GM12878 (cell line): ENCODE results near the gene PGR. TPM values are rescaled to one million over a fixed set of nuclear protein-coding genes. Genes with fewer than 3 reads are reported as not detected.

Experiments used
- ATAC-seq: fragments of 200-7000 bp; cut with Tn5 transposase; 3 replicates; pipeline ENCODE4 v1.9.1; 2020; ENCODE audit warnings: mild to moderate bottlenecking, moderate library complexity
- BruUV-seq: library from RNA; stranded (reverse); fragments of 400-500 nt; replicated peaks from 2 replicates; lab custom pipeline; 2021; lab: Mats Ljungman, UMichigan
- CTCF ChIA-PET: fragments of 300-600 bp; sonication (Branson Sonifier 250); formaldehyde crosslinking; extraction: SDS; loops from one replicate; lab custom pipeline; 2021; ENCODE audit warnings: inconsistent platforms; lab: Yijun Ruan, JAX
- POLR2A ChIA-PET: fragments of 350-600 bp; formaldehyde crosslinking; extraction: SDS; loops from one replicate; lab custom pipeline; 2021; ENCODE audit warnings: inconsistent platforms; lab: Charles Lee
- RAD21 ChIA-PET: fragments of 300-600 bp; sonication (Branson Sonifier 250); formaldehyde crosslinking; loops from one replicate; lab custom pipeline; 2023; ENCODE audit warnings: antibody characterized with exemption; ENCODE audit not compliant: unreplicated experiment; lab: Charles Lee
- SMC1A ChIA-PET: fragments of 300-600 bp; sonication (Branson Sonifier 250); formaldehyde crosslinking; loops from one replicate; lab custom pipeline; 2023; ENCODE audit not compliant: unreplicated experiment, uncharacterized antibody; lab: Charles Lee
- DNase-seq: peaks from one replicate; pipeline ENCODE4 v3.0.0-alpha.2; 2011; ENCODE audit warnings: low read depth, low spot score
- FAIRE-seq: peaks from 3 replicates; lab custom pipeline; 2011; peaks lifted over from hg19 to GRCh38; lab: Jason Lieb, UNC
- H2AFZ ChIP-seq: 2 replicates; pipeline ENCODE4 v1.6.0; 2011; ENCODE audit warnings: low read depth, low read length, control low read depth; ENCODE audit not compliant: control insufficient read depth
- H3K27ac ChIP-seq: 2 replicates; pipeline ENCODE4 v1.5.1; 2011; ENCODE audit warnings: control low read depth; ENCODE audit not compliant: control insufficient read depth, insufficient read depth
- H3K27me3 ChIP-seq, 2 experiments: replicated peaks in 1 of 2; 2 replicates each; pipeline versions ENCODE4 v1.6.0 to v1.6.1; 2011; ENCODE audit warnings: low read length in 1 of 2; ENCODE audit not compliant: control insufficient read depth in 2 of 2, insufficient read depth in 2 of 2
- H3K36me3 ChIP-seq, 2 experiments: 2 replicates each; pipeline ENCODE4 v1.5.1; 2011; ENCODE audit warnings: low read length in 1 of 2; ENCODE audit not compliant: control insufficient read depth in 2 of 2, insufficient read depth in 2 of 2
- H3K4me1 ChIP-seq: 2 replicates; pipeline ENCODE4 v1.6.1; 2011; ENCODE audit warnings: mild to moderate bottlenecking, low read length, moderate library complexity, mixed read lengths; ENCODE audit not compliant: control insufficient read depth, insufficient read depth
- H3K4me2 ChIP-seq: 2 replicates; pipeline ENCODE4 v1.6.0; 2011; ENCODE audit warnings: control low read depth; ENCODE audit not compliant: control insufficient read depth, insufficient read depth
- H3K4me3 ChIP-seq: fragments of 200-600 bp; sonication (generic); 2 replicates; pipeline ENCODE4 v1.5.1; 2016
- H3K79me2 ChIP-seq: 2 replicates; pipeline ENCODE4 v1.6.0; 2011; ENCODE audit warnings: low read length; ENCODE audit not compliant: control insufficient read depth, insufficient read depth
- H3K9ac ChIP-seq: 2 replicates; pipeline ENCODE4 v1.8.0; 2011; ENCODE audit warnings: low read length, control low read depth, mixed read lengths; ENCODE audit not compliant: control insufficient read depth, insufficient read depth
- H3K9me3 ChIP-seq: replicated peaks from 3 replicates; pipeline ENCODE4 v1.5.1; 2011; ENCODE audit warnings: mild to moderate bottlenecking, low read length; ENCODE audit not compliant: control insufficient read depth, insufficient read depth
- H4K20me1 ChIP-seq: 2 replicates; pipeline ENCODE4 v1.6.0; 2011; ENCODE audit not compliant: control insufficient read depth, insufficient read depth
- BCL11A ChIP-seq: IDR thresholded peaks from 2 replicates; pipeline ENCODE4 v1.6.1; 2011; ENCODE audit warnings: low read depth, low read length
- CBX5 ChIP-seq: sonication (generic); IDR thresholded peaks from 2 replicates; pipeline ENCODE4 v1.6.1; 2016; ENCODE audit warnings: low read depth, moderate library complexity, mild to moderate bottlenecking, inconsistent platforms
- ESRRA ChIP-seq: IDR thresholded peaks from 2 replicates; pipeline ENCODE4 v1.6.1; 2012; ENCODE audit warnings: mild to moderate bottlenecking, low read length, improper control_type of control experiment
- EZH2 ChIP-seq: IDR thresholded peaks from 2 replicates; pipeline ENCODE4 v1.6.1; 2012; ENCODE audit warnings: low read depth, mild to moderate bottlenecking, control low read depth, inconsistent platforms, low read length, borderline replicate concordance; ENCODE audit not compliant: control insufficient read depth
- HSF1 ChIP-seq: fragments of 150-350 bp; IDR thresholded peaks from 2 replicates; pipeline ENCODE4 v1.6.1; 2014; ENCODE audit warnings: mild to moderate bottlenecking, low read depth, low read length
- IRF3 ChIP-seq: fragments of 450-650 bp; IDR thresholded peaks from 2 replicates; pipeline ENCODE4 v1.6.1; 2014; ENCODE audit warnings: mild to moderate bottlenecking
- MEF2B ChIP-seq: fragments of 450-650 bp; IDR thresholded peaks from 2 replicates; pipeline ENCODE4 v1.6.1; 2018; ENCODE audit warnings: mild to moderate bottlenecking, moderate library complexity; ENCODE audit not compliant: partially characterized antibody, poor library complexity, severe bottlenecking
- NR2F1 ChIP-seq: fragments of 450-650 bp; conservative IDR thresholded peaks from 2 replicates; pipeline ENCODE4 v1.6.1; 2017; ENCODE audit warnings: mild to moderate bottlenecking
- RFX5 ChIP-seq: IDR thresholded peaks from 2 replicates; pipeline ENCODE4 v1.6.1; 2011; ENCODE audit warnings: low read depth, low read length, improper control_type of control experiment
- SIN3A ChIP-seq: IDR thresholded peaks from 2 replicates; pipeline ENCODE4 v1.6.1; 2012; ENCODE audit warnings: low read depth, low read length, improper control_type of control experiment
- SKIL ChIP-seq: fragments of 450-650 bp; IDR thresholded peaks from 2 replicates; pipeline ENCODE4 v1.6.1; 2017; ENCODE audit warnings: mild to moderate bottlenecking, low read depth, inconsistent platforms; ENCODE audit not compliant: poor library complexity, severe bottlenecking
- SUZ12 ChIP-seq: fragments of 200-600 bp; sonication (generic); IDR thresholded peaks from one replicate; pipeline ENCODE4 v1.6.1; 2018; ENCODE audit warnings: antibody characterized with exemption, mild to moderate bottlenecking; ENCODE audit not compliant: unreplicated experiment
- ZBED1 ChIP-seq: IDR thresholded peaks from 2 replicates; pipeline ENCODE4 v1.6.1; 2016; ENCODE audit warnings: borderline replicate concordance
- WGBS: methylation state at CpG from one replicate; pipeline ENCODE4 v1.1.6; 2016; ENCODE audit warnings: low lambda C conversion rate; ENCODE audit not compliant: insufficient replicate concordance, insufficient coverage; ENCODE audit errors: missing lambda C conversion rate; 5-methylcytosine and 5-hydroxymethylcytosine counted together
- in situ Hi-C: fragments of 300-500 bp; cut with MboI; formaldehyde crosslinking; loops from 9 replicates; pipeline ENCODE4 v1.14.3; 2018; ENCODE audit warnings: mixed read lengths
- intact Hi-C: fragments of 100-400 bp; cut with micrococcal nuclease; formaldehyde crosslinking; loops from one replicate; pipeline ENCODE4 v1.14.2; 2022; ENCODE audit not compliant: unreplicated experiment
- polyA plus RNA-seq, 11 experiments: library from polyadenylated mRNA; depleted of rRNA in 4 of 11; unstranded in 6 of 11; stranded (reverse) in 5 of 11; fragments of >200 nt; fragmentation: Nextera tagmentation in 4 of 11; fragmentation: Illumina TruSeq in 1 of 11; extraction: Ambion mirVana in 4 of 11; extraction: Trizol in 1 of 11; gene quantifications; 1 replicate in 1 of 11; 2 replicates in 10 of 11; pipeline versions ENCODE4 v1.2.1 to v1.2.3, GENCODE V29; 2011 to 2016; ENCODE audit warnings: inconsistent platforms in 2 of 11, missing spikeins in 2 of 11, low read depth in 1 of 11
- total RNA-seq, 4 experiments: library from RNA; depleted of rRNA in 3 of 4; stranded (reverse); fragments of >200 nt in 3 of 4; fragmentation: Illumina TruSeq in 1 of 4; extraction: Trizol in 1 of 4; gene quantifications; 2 replicates each; pipeline versions ENCODE4 v1.2.1 to v1.2.3, GENCODE V29; 2013 to 2021

PGR gene
- total and polyA plus RNA-seq, 10 of the 15 experiments (the other 5 are each of a cell fraction or from before 2014, with no cell fraction given): 0.01 TPM; not detected in 9

GRCh38 chr11:101176381-101176780 lies 46.8 kb upstream of the PGR start:
- TF ChIP-seq MEF2B (no peak), ESRRA (no peak), SIN3A (no peak), IRF3 (no peak), RFX5 (no peak)
- Histone ChIP-seq H3K27ac (no peak overlapping the region), H4K20me1 (no peaks in the 10 kb centered on the region), H3K79me2 (no peaks in the 10 kb centered on the region), H2AFZ (no peak overlapping the region), H3K4me1 (no peaks in the 10 kb centered on the region), H3K27me3 (no peaks in the 10 kb centered on the region), H3K9ac (no peak overlapping the region), H3K36me3 (no peaks in the 10 kb centered on the region), H3K4me3 (no peak overlapping the region), H3K4me2 (no peak overlapping the region), H3K9me3 (no peaks in the 10 kb centered on the region)
- intact Hi-C loops: no loop called here
- FAIRE-seq: no peak
- ChIA-PET POLR2A (no interaction called here), RAD21 (no interaction called here), SMC1A (no interaction called here), CTCF (no interaction called here)
- ATAC-seq: no peak
- DNase-seq: no peak
- no TSS peak for BruUV-seq
- in situ Hi-C loops: no loop called here
- 3% methylated on average over 3 of the region's 3 CpGs for WGBS

- ChIA-PET RAD21 (no interaction called here), SMC1A (no interaction called here), CTCF (no interaction called here), POLR2A (no interaction called here)
- intact Hi-C loops (no loop called here), in situ Hi-C loops (no loop called here)
- Histone ChIP-seq H3K4me1 (no peaks in the 10 kb centered on the region), H3K4me3 (no peak overlapping the region), H3K9ac (no peak overlapping the region), H3K36me3 (no peaks in the 10 kb centered on the region), H3K4me2 (no peak overlapping the region), H2AFZ (no peak overlapping the region), H3K9me3 (no peaks in the 10 kb centered on the region), H3K27ac (no peak overlapping the region), H3K27me3 (no peaks in the 10 kb centered on the region), H4K20me1 (no peaks in the 10 kb centered on the region), H3K79me2 (no peaks in the 10 kb centered on the region)
- 2% methylated on average over 2 of the region's 2 CpGs for WGBS
- FAIRE-seq (no peak), ATAC-seq (no peak), DNase-seq (no peak)
- no TSS peak for BruUV-seq
- no peak for TF ChIP-seq HSF1
- TF ChIP-seq SKIL: no peak
- TF ChIP-seq EZH2: no peak
- TF ChIP-seq BCL11A: no peak
- TF ChIP-seq SUZ12: no peak
- TF ChIP-seq IRF3: no peak
- no peak for TF ChIP-seq CBX5
- no peak for TF ChIP-seq NR2F1
- no peak for TF ChIP-seq ZBED1
These were observed 40.3 kb upstream of the PGR start for GRCh38 chr11:101169944-101170343.
